Heart left ventricle (tissue), 16 donors: ENCODE data around the gene ARL13B. TPM values are rescaled to one million over a fixed set of nuclear protein-coding genes. Genes with fewer than 3 reads are reported as not detected.
A peak's percentile ranks its signal among the peaks of the same experiment; 100 is the strongest.
"Not testable (repeated sequence)": the region's sequence is repeated elsewhere in the genome, so short reads cannot be mapped to it uniquely, and the experiment has no call there.

Source experiments
- ATAC-seq, 4 donors: fragments of 200-7000 bp; cut with Tn5 transposase; one replicate each; pipeline ENCODE4 v1.9.1; 2020 to 2022; ENCODE audit warnings: moderate library complexity in 4 of 4, mild to moderate bottlenecking in 3 of 4, moderate number of reproducible peaks in 1 of 4
- DNase-seq, 5 donors: peaks; one replicate each; pipeline ENCODE4 v3.0.0-alpha.2; 2020
- H3K27ac ChIP-seq, 12 donors: fragments of 200-600 bp; sonication (generic) in 4 of 12; one replicate each; pipeline versions ENCODE4 v1.5.0 to v1.8.0; 2016 to 2022; ENCODE audit warnings: mild to moderate bottlenecking in 2 of 12
- H3K27me3 ChIP-seq, 9 donors: fragments of 200-600 bp; sonication (generic) in 2 of 9; one replicate each; pipeline versions ENCODE4 v1.5.1 to v1.8.0; 2016 to 2022; ENCODE audit warnings: mild to moderate bottlenecking in 3 of 9
- H3K36me3 ChIP-seq, 9 donors: fragments of 200-600 bp; sonication (generic) in 2 of 9; one replicate each; pipeline versions ENCODE4 v1.5.0 to v1.8.0; 2018 to 2022; ENCODE audit warnings: mild to moderate bottlenecking in 2 of 9
- H3K4me1 ChIP-seq, 12 donors: fragments of 200-600 bp; sonication (generic) in 4 of 12; one replicate each; pipeline versions ENCODE4 v1.5.0 to v1.8.0; 2016 to 2022; ENCODE audit warnings: mild to moderate bottlenecking in 3 of 12
- H3K4me3 ChIP-seq, 12 donors: fragments of 200-600 bp; sonication (generic) in 4 of 12; one replicate each; pipeline versions ENCODE4 v1.5.0 to v1.8.0; 2017 to 2022; ENCODE audit warnings: mild to moderate bottlenecking in 9 of 12, moderate library complexity in 4 of 12
- H3K9me3 ChIP-seq, 12 donors: fragments of 200-600 bp; sonication (generic) in 4 of 12; one replicate each; pipeline versions ENCODE4 v1.5.0 to v1.8.0; 2016 to 2022; ENCODE audit warnings: mild to moderate bottlenecking in 1 of 12
- POLR2A ChIP-seq, 2 donors: fragments of 450-650 bp; IDR thresholded peaks; one replicate each; pipeline ENCODE4 v1.6.1; 2017; ENCODE audit warnings: antibody characterized with exemption in 2 of 2, mild to moderate bottlenecking in 2 of 2, moderate library complexity in 2 of 2
- WGBS, 4 donors: extraction: QIAGEN DNeasy Blood & Tissue Kit in 2 of 4; methylation state at CpG; one replicate each; pipeline versions ENCODE4 v1.1.5 to v1.1.7; 2013 to 2018; 5-methylcytosine and 5-hydroxymethylcytosine counted together
- intact Hi-C, 10 donors: fragments of 100-400 bp; cut with DNase I; formaldehyde crosslinking; loops; one replicate each; pipeline versions ENCODE4 v1.11.1 to v1.14.2; 2022
- polyA plus RNA-seq, 2 donors: library from polyadenylated mRNA; stranded (reverse); fragments of 200-250 nt; gene quantifications; one replicate each; pipeline ENCODE4 v1.2.3, GENCODE V29; 2013
- total RNA-seq, 9 donors: library from RNA; depleted of rRNA in 2 of 9; stranded (reverse); fragments of >200 nt in 2 of 9; fragmentation: NEBNext Ultra II Directional in 3 of 9; extraction: Animal tissue kit (Norgen Biotek cat#: 25700) in 3 of 9; gene quantifications; one replicate each; pipeline versions ENCODE4 v1.1.0 to v1.2.4, GENCODE V29; 2016 to 2023
- TF ChIP-seq, protein P1 (sequence below), 12 donors: fragments of 200-600 bp; sonication (generic) in 4 of 12; IDR thresholded peaks; one replicate each; pipeline versions ENCODE4 v1.5.0 to v1.8.0; 2018 to 2022; ENCODE audit warnings: antibody characterized with exemption in 12 of 12, mild to moderate bottlenecking in 5 of 12
- donor health status: ischemic (EF 13 %, LVEDD 7.1; RV severe dilation, severe dysfunction).
- donor health status: healthy with polysubstance abuse.
- donor health status: DM: no; HTN: yes; CAD: no.
- donor health status: DM: no; HTN: no; CAD: no.
- donor health status: ischemic (EF 25% LVEDD 6.9; RV normal size, moderate dysfunction).
- donor health status: ischemic (EF 25% LVEDD 5.7; RV mildly dilated, moderate dysfunction).
- donor health status: healthy.
- donor health status: DM: yes; HTN: yes; CAD: no.
- donor health status: ischemic (EF 35%, LVEDD 5.7; RV mildly dilated, moderate dysfunction).
- donor health status: nonischemic (EF 11% LVEDD 7.7; RV severe dilation, severe dysfunction).
- donor health status: DM: yes; HTN: yes; CAD: no.
- donor health status: PGD.
- donor health status: ischemic (EF 29% LVEDD 5.4; RV normal size, mild dysfunction).
- donor health status: nonischemic (EF 23%, LVEDD 6.1; RV moderate dilation, normal function).

Gene ARL13B
- total and polyA plus RNA-seq, 11 donors: 1.7 to 9.0 (median 5.3) TPM

DNA sequence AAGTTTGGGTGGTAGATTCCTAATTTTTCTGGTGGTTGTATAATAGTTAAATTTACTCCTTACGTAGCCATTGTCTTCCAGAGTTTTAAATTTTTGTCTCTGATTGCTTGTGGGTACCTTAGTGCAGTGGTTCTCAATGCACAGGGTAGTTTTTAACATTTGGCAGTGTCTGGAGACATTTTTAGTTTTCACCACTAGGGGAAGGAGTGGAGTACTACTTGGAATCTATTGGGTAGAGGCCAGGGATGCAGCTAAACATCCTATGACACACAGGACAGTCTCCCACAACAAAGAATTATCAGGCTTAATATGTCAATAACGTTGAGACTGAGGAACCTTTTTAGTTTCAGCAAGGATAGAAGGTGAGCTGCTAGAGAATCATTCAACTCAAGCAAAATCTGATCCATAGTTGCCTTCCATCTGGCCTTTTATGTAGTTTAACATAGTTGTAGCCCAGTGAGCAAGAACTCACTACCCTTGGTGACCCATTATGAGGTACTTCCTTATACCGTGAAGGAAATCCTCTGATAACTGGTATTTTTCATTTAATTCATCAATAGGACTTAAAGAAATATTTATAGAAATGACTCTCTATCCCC, 57.1 kb downstream of the ARL13B start:
- WGBS, 4 donors: 73 to 79% (median 76%) methylated on average over 3 of the region's 3 CpGs
- H3K4me1 ChIP-seq: no peaks in the 10 kb centered on the region
- TF ChIP-seq, protein P1, sequence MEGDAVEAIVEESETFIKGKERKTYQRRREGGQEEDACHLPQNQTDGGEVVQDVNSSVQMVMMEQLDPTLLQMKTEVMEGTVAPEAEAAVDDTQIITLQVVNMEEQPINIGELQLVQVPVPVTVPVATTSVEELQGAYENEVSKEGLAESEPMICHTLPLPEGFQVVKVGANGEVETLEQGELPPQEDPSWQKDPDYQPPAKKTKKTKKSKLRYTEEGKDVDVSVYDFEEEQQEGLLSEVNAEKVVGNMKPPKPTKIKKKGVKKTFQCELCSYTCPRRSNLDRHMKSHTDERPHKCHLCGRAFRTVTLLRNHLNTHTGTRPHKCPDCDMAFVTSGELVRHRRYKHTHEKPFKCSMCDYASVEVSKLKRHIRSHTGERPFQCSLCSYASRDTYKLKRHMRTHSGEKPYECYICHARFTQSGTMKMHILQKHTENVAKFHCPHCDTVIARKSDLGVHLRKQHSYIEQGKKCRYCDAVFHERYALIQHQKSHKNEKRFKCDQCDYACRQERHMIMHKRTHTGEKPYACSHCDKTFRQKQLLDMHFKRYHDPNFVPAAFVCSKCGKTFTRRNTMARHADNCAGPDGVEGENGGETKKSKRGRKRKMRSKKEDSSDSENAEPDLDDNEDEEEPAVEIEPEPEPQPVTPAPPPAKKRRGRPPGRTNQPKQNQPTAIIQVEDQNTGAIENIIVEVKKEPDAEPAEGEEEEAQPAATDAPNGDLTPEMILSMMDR (IDR thresholded peaks at IDR 0.05): peak in 10 of 12 donors; percentile 17 to 64 (median 43)
- TF ChIP-seq POLR2A (IDR thresholded peaks at IDR 0.05): no peak
- ATAC-seq (no peak), DNase-seq (no peak)
- H3K27ac ChIP-seq: no peak overlapping the region
- intact Hi-C loops: no loop called here
- H3K27me3 ChIP-seq: no peaks in the 10 kb centered on the region
- H3K36me3 ChIP-seq: peaks cover 0 to 38% (median 3%) of the 10 kb centered on the region in 9 donors
- no peak overlapping the region for H3K4me3 ChIP-seq
- H3K9me3 ChIP-seq: no peaks in the 10 kb centered on the region

DNA sequence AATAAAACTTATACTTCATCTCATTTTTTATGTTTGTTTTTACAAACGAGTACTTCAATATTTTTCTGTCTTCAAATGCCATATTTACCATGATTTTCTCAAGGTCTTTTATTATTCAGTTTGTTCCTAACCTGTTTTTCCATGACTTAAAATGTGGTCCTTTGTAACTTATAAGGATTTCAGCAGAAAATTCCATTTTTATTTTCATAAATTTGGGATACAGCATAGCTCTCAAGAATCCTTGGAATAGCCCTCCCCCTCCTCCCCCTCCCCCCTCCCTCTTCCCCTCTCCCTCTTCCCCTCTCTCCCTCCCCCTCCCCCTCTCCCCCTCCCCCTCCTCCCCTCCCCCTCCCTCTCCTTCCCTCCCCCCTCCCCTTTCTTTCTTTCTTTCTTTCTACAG, 63.3 kb downstream of the ARL13B start:
- Histone ChIP-seq H3K27me3 (no peaks in the 10 kb centered on the region), H3K27ac (no peak overlapping the region), H3K4me1 (no peaks in the 10 kb centered on the region), H3K9me3 (no peaks in the 10 kb centered on the region), H3K4me3 (no peak overlapping the region), H3K36me3 (peaks cover 0 to 41% (median 11%) of the 10 kb centered on the region in 9 donors)
- intact Hi-C loops: no loop called here
- DNase-seq (no peak), ATAC-seq (no peak)
- 92 to 97% (median 94%) methylated on average over 1 of the region's 1 CpG for WGBS, 4 donors
- TF ChIP-seq POLR2A (IDR thresholded peaks at IDR 0.05): no peak
- TF ChIP-seq, protein P1 (IDR thresholded peaks at IDR 0.05): no peak

DNA sequence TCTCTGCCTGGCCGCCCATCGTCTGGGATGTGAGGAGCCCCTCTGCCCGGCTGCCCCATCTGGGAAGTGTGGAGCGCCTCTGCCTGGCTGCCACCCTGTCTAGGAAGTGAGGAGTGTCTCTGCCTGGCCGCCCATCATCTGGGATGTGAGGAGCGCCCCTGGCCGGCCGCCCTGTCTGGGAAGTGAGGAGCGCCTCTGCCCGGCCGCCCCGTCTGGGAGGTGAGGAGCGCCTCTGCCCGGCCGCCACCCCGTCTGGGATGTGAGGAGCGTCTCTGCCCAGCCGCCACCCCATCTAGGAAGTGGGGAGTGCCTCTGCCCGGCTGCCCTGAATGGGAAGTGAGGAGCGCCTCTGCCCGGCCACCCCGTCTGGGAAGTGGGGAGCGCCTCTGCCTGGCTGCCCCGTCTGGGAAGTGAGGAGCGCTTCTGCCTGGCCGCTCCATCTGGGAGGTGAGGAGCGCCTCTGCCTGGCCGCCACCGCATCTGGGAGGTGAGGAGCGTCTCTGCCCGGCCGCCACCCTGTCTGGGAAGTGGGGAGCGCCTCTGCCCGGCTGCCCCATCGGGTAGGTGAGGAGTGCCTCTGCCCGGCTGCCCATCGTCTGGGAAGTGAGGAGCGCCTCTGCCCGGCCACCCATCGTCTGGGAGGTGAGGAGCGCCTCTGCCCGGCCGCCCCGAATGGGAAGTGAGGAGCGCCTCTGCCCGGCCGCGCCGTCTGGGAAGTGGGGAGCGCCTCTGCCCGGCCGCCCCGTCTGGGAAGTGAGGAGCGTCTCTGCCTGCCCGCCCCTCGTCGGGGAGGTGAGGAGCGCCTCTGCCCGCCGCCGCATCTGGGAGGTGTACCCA, 64.4 kb downstream of the ARL13B start:
- intact Hi-C loops, H3K9me3 ChIP-seq, DNase-seq, H3K27me3 ChIP-seq, H3K27ac ChIP-seq, H3K4me1 ChIP-seq, ATAC-seq, H3K4me3 ChIP-seq: not testable (repeated sequence)
- 96 to 99% (median 98%) methylated on average over 47 to 61 of the region's 61 CpGs for WGBS, 4 donors
- H3K36me3 ChIP-seq: peaks cover 0 to 44% (median 11%) of the 10 kb centered on the region in 9 donors

DNA sequence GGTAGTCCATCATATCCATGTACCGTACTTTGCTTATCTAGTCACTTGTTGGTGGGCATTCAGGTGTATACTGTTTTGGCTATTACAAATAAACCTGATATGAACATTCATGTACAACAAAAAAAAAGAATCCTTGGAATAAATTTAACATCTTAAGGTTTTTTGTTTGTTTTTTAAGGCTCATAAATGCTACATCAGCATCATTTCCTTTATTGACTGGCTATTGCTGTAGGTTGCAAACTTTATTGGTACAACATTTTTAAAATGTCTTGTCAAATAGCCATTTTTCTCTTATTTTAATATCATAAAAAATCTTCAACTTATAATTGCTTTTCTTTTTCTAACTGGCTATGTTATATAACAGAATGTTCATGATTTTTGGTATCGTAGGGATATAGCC, 66.6 kb downstream of the ARL13B start:
- Histone ChIP-seq H3K9me3 (no peaks in the 10 kb centered on the region), H3K27ac (no peak overlapping the region), H3K4me1 (no peaks in the 10 kb centered on the region), H3K4me3 (no peak overlapping the region), H3K27me3 (no peaks in the 10 kb centered on the region), H3K36me3 (peaks cover 0 to 38% (median 11%) of the 10 kb centered on the region in 9 donors)
- ATAC-seq (no peak), DNase-seq (no peak)
- TF ChIP-seq POLR2A (IDR thresholded peaks at IDR 0.05): no peak
- TF ChIP-seq, protein P1 (IDR thresholded peaks at IDR 0.05): no peak
- intact Hi-C loops: no loop called here
- 97 to 99% (median 99%) methylated on average over 2 of the region's 2 CpGs for WGBS, 4 donors
